Endothelial cell (in vitro differentiated cells): ENCODE measurements around the gene DNAH8. TPM values are rescaled to one million over a fixed set of nuclear protein-coding genes. Genes with fewer than 3 reads are reported as not detected.

Experiments
- DNase-seq: peaks from one replicate; pipeline ENCODE4 v3.0.0; 2021; ENCODE audit warnings: low spot score
- H3K27ac Mint-ChIP-seq: one replicate; pipeline ENCODE4 v1.8.0; 2021; ENCODE audit warnings: mixed read lengths, inconsistent platforms; ENCODE audit not compliant: unreplicated experiment
- H3K27me3 Mint-ChIP-seq: one replicate; pipeline ENCODE4 v1.8.0; 2021; ENCODE audit warnings: mild to moderate bottlenecking, moderate library complexity, mixed read lengths, inconsistent platforms; ENCODE audit not compliant: unreplicated experiment
- H3K36me3 Mint-ChIP-seq: one replicate; pipeline ENCODE4 v1.8.0; 2021; ENCODE audit warnings: mild to moderate bottlenecking, low read depth, mixed read lengths, inconsistent platforms; ENCODE audit not compliant: unreplicated experiment
- H3K4me1 Mint-ChIP-seq: one replicate; pipeline ENCODE4 v1.8.0; 2021; ENCODE audit warnings: mild to moderate bottlenecking, mixed read lengths, inconsistent platforms; ENCODE audit not compliant: unreplicated experiment
- H3K4me3 Mint-ChIP-seq: one replicate; pipeline ENCODE4 v1.8.0; 2021; ENCODE audit warnings: mild to moderate bottlenecking, mixed read lengths, inconsistent platforms; ENCODE audit not compliant: unreplicated experiment
- H3K9me3 Mint-ChIP-seq: one replicate; pipeline ENCODE4 v1.8.0; 2021; ENCODE audit warnings: mixed read lengths, inconsistent platforms; ENCODE audit not compliant: unreplicated experiment
- CTCF ChIP-seq: fragments of 200-600 bp; sonication (generic); IDR thresholded peaks from one replicate; pipeline ENCODE4 v1.5.0; 2021; ENCODE audit warnings: antibody characterized with exemption; ENCODE audit not compliant: unreplicated experiment
- total RNA-seq: library from RNA; stranded (reverse); fragmentation: NEBNext Ultra II Directional; extraction: Animal tissue kit (Norgen Biotek cat#: 25700); gene quantifications from one replicate; pipeline ENCODE4 v1.2.1, GENCODE V29; 2021; ENCODE audit not compliant: unreplicated experiment

The DNAH8 gene
- total RNA-seq, 1 donor from 2014 or later = 0.05 TPM

GRCh38 chr6:39073471-39074355 lies 358.6 kb downstream of the DNAH8 start:
- Mint-ChIP-seq H3K27me3 (peaks cover 6% of the 10 kb centered on the region), H3K36me3 (peaks cover 22% of the 10 kb centered on the region), H3K9me3 (no peaks in the 10 kb centered on the region), H3K4me3 (no peak overlapping the region), H3K27ac (peak overlapping the region; percentile 36), H3K4me1 (peaks cover 32% of the 10 kb centered on the region)
- TF ChIP-seq CTCF = no peak
- DNase-seq = no peak

- TF ChIP-seq CTCF = no peak
- no peak for DNase-seq
- peaks cover 32% of the 10 kb centered on the region for H3K4me1 Mint-ChIP-seq
- H3K27me3 Mint-ChIP-seq = peaks cover 9% of the 10 kb centered on the region
- H3K36me3 Mint-ChIP-seq = peaks cover 23% of the 10 kb centered on the region
- no peak overlapping the region for H3K4me3 Mint-ChIP-seq
- no peaks in the 10 kb centered on the region for H3K9me3 Mint-ChIP-seq
- peak overlapping the region; percentile 41 for H3K27ac Mint-ChIP-seq
Measured at GRCh38 chr6:39074486-39074885, 359.4 kb downstream of the DNAH8 start.

- peaks cover 9% of the 10 kb centered on the region for H3K27me3 Mint-ChIP-seq
- no peak overlapping the region for H3K4me3 Mint-ChIP-seq
- TF ChIP-seq CTCF = no peak
- no peak for DNase-seq
- peaks cover 23% of the 10 kb centered on the region for H3K36me3 Mint-ChIP-seq
- H3K9me3 Mint-ChIP-seq = no peaks in the 10 kb centered on the region
- H3K27ac Mint-ChIP-seq = peak overlapping the region; percentile 68
- H3K4me1 Mint-ChIP-seq = peaks cover 32% of the 10 kb centered on the region
Measured at GRCh38 chr6:39075010-39075686, 360.0 kb downstream of the DNAH8 start.

GRCh38 chr6:39075807-39076622 lies 360.9 kb downstream of the DNAH8 start:
- peaks cover 23% of the 10 kb centered on the region for H3K36me3 Mint-ChIP-seq

More at GRCh38 chr6:39075807-39076622, 360.9 kb downstream of the DNAH8 start:
- no peaks in the 10 kb centered on the region for H3K9me3 Mint-ChIP-seq
- peaks cover 11% of the 10 kb centered on the region for H3K27me3 Mint-ChIP-seq
- TF ChIP-seq CTCF = no peak
- no peak for DNase-seq
- H3K4me1 Mint-ChIP-seq = peaks cover 32% of the 10 kb centered on the region
- H3K27ac Mint-ChIP-seq = peak overlapping the region; percentile 68
- no peak overlapping the region for H3K4me3 Mint-ChIP-seq
